ENCODE measurements around the gene OSTC.
A peak's percentile ranks its signal among the peaks of the same experiment; 100 is the strongest.

Gene OSTC

GRCh38 chr4:108622828-108623227 lies 27.6 kb upstream of the OSTC start:
- Histone ChIP-seq H3K36me3 (ENCODE audit: control insufficient read depth, insufficient read depth, low read length) (peaks cover 28% of the 10 kb centered on the region), H3K9ac (ENCODE audit: low read length) (no peak overlapping the region), H3K27me3 (ENCODE audit: control insufficient read depth, insufficient read depth, low read length) (no peaks in the 10 kb centered on the region)

GRCh38 chr4:108624263-108625056 lies 25.9 kb upstream of the OSTC start:
- H3K9ac ChIP-seq (ENCODE audit: low read length), result no peak overlapping the region

More at GRCh38 chr4:108622828-108623227, 27.6 kb upstream of the OSTC start:
- Histone ChIP-seq H3K4me3 (ENCODE audit: low read length) (no peak overlapping the region), H3K4me1 (ENCODE audit: control insufficient read depth, insufficient read depth, low read length) (peaks cover 3% of the 10 kb centered on the region), H3K27ac (ENCODE audit: low read depth, low read length) (no peak overlapping the region)

DNA sequence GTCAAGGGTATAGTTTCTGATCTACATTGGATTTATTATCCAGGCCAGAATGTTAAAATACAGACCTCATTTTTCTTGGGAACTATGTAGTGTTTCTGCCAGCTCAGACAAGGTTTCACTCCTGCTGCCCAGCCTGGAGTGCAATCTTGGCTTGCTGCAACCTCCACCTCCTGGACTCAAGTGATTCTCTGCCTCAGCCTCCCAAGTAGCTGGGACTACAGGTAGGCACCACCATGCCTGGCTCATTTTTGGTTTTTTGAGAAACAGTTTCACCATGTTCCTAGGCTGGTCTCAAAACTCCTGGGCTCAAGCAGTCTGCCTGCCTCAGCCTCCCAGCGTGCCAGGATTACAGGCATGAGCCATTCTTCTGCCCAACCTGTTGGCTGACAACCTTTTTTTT lies 24.3 kb upstream of the OSTC start:
- no peak overlapping the region for H3K4me3 ChIP-seq (ENCODE audit: low read length)
- no peak overlapping the region for H3K27ac ChIP-seq (ENCODE audit: low read depth, low read length)
- no peaks in the 10 kb centered on the region for H3K27me3 ChIP-seq (ENCODE audit: control insufficient read depth, insufficient read depth, low read length)
- H3K4me1 ChIP-seq (ENCODE audit: control insufficient read depth, insufficient read depth, low read length), result peaks cover 3% of the 10 kb centered on the region
- peaks cover 32% of the 10 kb centered on the region for H3K36me3 ChIP-seq (ENCODE audit: control insufficient read depth, insufficient read depth, low read length)
- H3K9ac ChIP-seq (ENCODE audit: low read length), result no peak overlapping the region

More at GRCh38 chr4:108624263-108625056, 25.9 kb upstream of the OSTC start:
- H3K4me1 ChIP-seq (ENCODE audit: control insufficient read depth, insufficient read depth, low read length), result peaks cover 3% of the 10 kb centered on the region
- no peak overlapping the region for H3K4me3 ChIP-seq (ENCODE audit: low read length)
- no peaks in the 10 kb centered on the region for H3K27me3 ChIP-seq (ENCODE audit: control insufficient read depth, insufficient read depth, low read length)
- no peak overlapping the region for H3K27ac ChIP-seq (ENCODE audit: low read depth, low read length)
- H3K36me3 ChIP-seq (ENCODE audit: control insufficient read depth, insufficient read depth, low read length), result peaks cover 28% of the 10 kb centered on the region

- peaks cover 28% of the 10 kb centered on the region for H3K36me3 ChIP-seq (ENCODE audit: control insufficient read depth, insufficient read depth, low read length)
Measured at GRCh38 chr4:108628411-108628810, 22.0 kb upstream of the OSTC start.

DNA sequence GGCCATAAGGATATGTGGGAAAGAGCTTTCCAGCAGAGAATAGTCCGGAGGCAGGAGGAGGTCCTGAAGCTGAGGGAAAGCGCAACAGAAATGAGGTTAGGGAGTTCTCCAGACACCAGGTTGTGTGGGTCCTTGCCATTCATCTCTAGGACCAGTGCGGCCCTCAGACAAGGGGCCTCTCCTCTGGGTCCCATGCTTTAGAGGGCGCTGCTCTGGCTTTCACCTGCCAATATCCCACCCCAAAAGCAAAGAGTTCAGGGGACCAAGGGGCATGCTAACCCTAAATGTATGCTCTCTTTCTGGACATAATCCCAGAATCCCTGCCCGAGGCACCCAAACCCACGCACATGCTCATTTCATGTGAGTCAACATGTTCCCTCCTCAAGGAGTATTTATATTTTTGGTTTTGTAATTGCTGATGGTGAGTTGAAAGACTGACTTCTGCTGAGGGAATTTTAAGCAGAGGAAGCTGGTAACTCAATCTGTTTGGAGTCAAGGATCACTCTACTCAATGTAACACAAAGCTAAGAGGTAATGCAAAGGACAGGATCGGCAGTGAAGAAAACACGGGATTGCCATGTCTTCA lies 15.2 kb upstream of the OSTC start:
- no peaks in the 10 kb centered on the region for H3K4me1 ChIP-seq (ENCODE audit: control insufficient read depth, insufficient read depth, low read length)
- no peak overlapping the region for H3K9ac ChIP-seq (ENCODE audit: low read length)
- H3K4me3 ChIP-seq (ENCODE audit: low read length), result no peak overlapping the region
- no peak overlapping the region for H3K27ac ChIP-seq (ENCODE audit: low read depth, low read length)
- peaks cover 4% of the 10 kb centered on the region for H3K36me3 ChIP-seq (ENCODE audit: control insufficient read depth, insufficient read depth, low read length)
- H3K27me3 ChIP-seq (ENCODE audit: control insufficient read depth, insufficient read depth, low read length), result no peaks in the 10 kb centered on the region

More at GRCh38 chr4:108628411-108628810, 22.0 kb upstream of the OSTC start:
- Histone ChIP-seq H3K4me3 (ENCODE audit: low read length) (no peak overlapping the region), H3K27ac (ENCODE audit: low read depth, low read length) (no peak overlapping the region), H3K9ac (ENCODE audit: low read length) (no peak overlapping the region), H3K27me3 (ENCODE audit: control insufficient read depth, insufficient read depth, low read length) (no peaks in the 10 kb centered on the region), H3K4me1 (ENCODE audit: control insufficient read depth, insufficient read depth, low read length) (no peaks in the 10 kb centered on the region)

GRCh38 chr4:108636246-108636645 lies 14.2 kb upstream of the OSTC start:
- Histone ChIP-seq H3K4me1 (ENCODE audit: control insufficient read depth, insufficient read depth, low read length) (no peaks in the 10 kb centered on the region), H3K36me3 (ENCODE audit: control insufficient read depth, insufficient read depth, low read length) (peaks cover 4% of the 10 kb centered on the region), H3K27ac (ENCODE audit: low read depth, low read length) (no peak overlapping the region)

DNA sequence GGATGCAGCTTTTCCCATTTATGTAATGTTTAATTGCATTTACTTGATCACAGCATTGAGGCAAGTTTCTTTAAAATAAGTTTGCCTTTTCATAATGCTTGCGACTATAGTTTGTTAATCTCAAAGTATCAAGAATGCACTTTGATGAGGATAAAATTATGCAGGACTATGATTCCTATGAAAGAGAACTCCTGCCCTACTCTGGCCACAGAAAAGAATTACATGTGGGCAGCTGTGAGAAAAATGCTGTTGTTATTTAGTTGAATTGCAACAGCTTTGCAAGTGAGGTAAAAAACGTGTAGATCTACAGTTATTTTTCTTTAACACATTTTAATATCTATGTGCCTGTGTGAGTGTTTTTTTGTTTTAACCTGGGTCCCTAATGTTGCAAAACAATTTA lies 12.5 kb upstream of the OSTC start:
- no peaks in the 10 kb centered on the region for H3K27me3 ChIP-seq (ENCODE audit: control insufficient read depth, insufficient read depth, low read length)
- no peak overlapping the region for H3K27ac ChIP-seq (ENCODE audit: low read depth, low read length)
- no peak overlapping the region for H3K4me3 ChIP-seq (ENCODE audit: low read length)
- H3K4me1 ChIP-seq (ENCODE audit: control insufficient read depth, insufficient read depth, low read length), result no peaks in the 10 kb centered on the region
- H3K36me3 ChIP-seq (ENCODE audit: control insufficient read depth, insufficient read depth, low read length), result no peaks in the 10 kb centered on the region
- no peak overlapping the region for H3K9ac ChIP-seq (ENCODE audit: low read length)

More at GRCh38 chr4:108636246-108636645, 14.2 kb upstream of the OSTC start:
- no peak overlapping the region for H3K4me3 ChIP-seq (ENCODE audit: low read length)
- no peaks in the 10 kb centered on the region for H3K27me3 ChIP-seq (ENCODE audit: control insufficient read depth, insufficient read depth, low read length)
- H3K9ac ChIP-seq (ENCODE audit: low read length), result no peak overlapping the region

GRCh38 chr4:108644237-108644636 lies 6.2 kb upstream of the OSTC start:
- H3K27me3 ChIP-seq (ENCODE audit: control insufficient read depth, insufficient read depth, low read length), result no peaks in the 10 kb centered on the region
- H3K36me3 ChIP-seq (ENCODE audit: control insufficient read depth, insufficient read depth, low read length), result no peaks in the 10 kb centered on the region
- H3K4me1 ChIP-seq (ENCODE audit: control insufficient read depth, insufficient read depth, low read length), result no peaks in the 10 kb centered on the region
- H3K9ac ChIP-seq (ENCODE audit: low read length), result no peak overlapping the region
- H3K4me3 ChIP-seq (ENCODE audit: low read length), result no peak overlapping the region
- H3K27ac ChIP-seq (ENCODE audit: low read depth, low read length), result no peak overlapping the region

DNA sequence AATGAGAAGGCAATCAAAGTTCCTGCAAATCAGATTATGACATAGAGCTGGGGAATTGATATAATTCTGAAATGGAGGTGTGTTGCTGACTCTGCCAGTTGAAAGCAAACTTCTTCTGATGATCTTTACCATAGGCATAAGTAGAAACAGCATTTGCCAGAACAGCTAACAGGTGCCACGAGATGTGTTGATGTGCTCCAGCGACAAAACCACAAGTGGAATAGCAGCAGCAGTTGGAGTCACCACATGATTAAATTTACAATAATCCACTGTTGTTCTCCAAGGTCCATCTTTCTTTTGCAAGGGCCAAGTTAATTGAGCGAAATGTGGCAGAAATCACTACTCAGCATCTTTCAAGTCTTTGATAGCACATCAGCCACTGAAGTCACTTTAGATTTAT lies 3.7 kb upstream of the OSTC start:
- no peaks in the 10 kb centered on the region for H3K27me3 ChIP-seq (ENCODE audit: control insufficient read depth, insufficient read depth, low read length)
- H3K27ac ChIP-seq (ENCODE audit: low read depth, low read length), result no peak overlapping the region
- no peak overlapping the region for H3K9ac ChIP-seq (ENCODE audit: low read length)
- no peaks in the 10 kb centered on the region for H3K36me3 ChIP-seq (ENCODE audit: control insufficient read depth, insufficient read depth, low read length)
- no peak overlapping the region for H3K4me3 ChIP-seq (ENCODE audit: low read length)
- peaks cover 4% of the 10 kb centered on the region for H3K4me1 ChIP-seq (ENCODE audit: control insufficient read depth, insufficient read depth, low read length)

DNA sequence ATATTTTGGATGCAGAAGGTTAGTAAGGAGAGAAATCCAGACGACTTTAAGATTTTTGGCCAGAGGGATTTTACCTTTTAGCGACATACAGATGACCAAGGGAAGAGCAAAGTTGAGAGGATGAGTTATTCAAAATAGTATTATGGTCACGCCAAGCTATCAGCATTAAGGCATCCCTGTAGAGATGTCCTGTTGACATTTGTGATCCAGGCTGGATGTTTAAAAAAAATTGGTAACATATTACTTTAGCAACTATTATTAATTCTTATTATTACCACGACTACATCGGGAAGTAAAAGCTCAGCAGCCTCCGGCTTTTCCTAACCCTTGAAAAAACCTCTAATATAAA lies 562 bp upstream of the OSTC start:
- Histone ChIP-seq H3K27me3 (ENCODE audit: control insufficient read depth, insufficient read depth, low read length) (no peaks in the 10 kb centered on the region), H3K27ac (ENCODE audit: low read depth, low read length) (no peak overlapping the region), H3K4me1 (ENCODE audit: control insufficient read depth, insufficient read depth, low read length) (peaks cover 4% of the 10 kb centered on the region), H3K36me3 (ENCODE audit: control insufficient read depth, insufficient read depth, low read length) (no peaks in the 10 kb centered on the region), H3K9ac (ENCODE audit: low read length) (no peak overlapping the region), H3K4me3 (ENCODE audit: low read length) (peak overlapping the region; percentile 94)

GRCh38 chr4:108651014-108651791 lies 804 bp downstream of the OSTC start:
- Histone ChIP-seq H3K27ac (ENCODE audit: low read depth, low read length) (peak overlapping the region; percentile 83), H3K4me1 (ENCODE audit: control insufficient read depth, insufficient read depth, low read length) (peaks cover 4% of the 10 kb centered on the region), H3K27me3 (ENCODE audit: control insufficient read depth, insufficient read depth, low read length) (no peaks in the 10 kb centered on the region), H3K9ac (ENCODE audit: low read length) (peak overlapping the region; percentile 95), H3K36me3 (ENCODE audit: control insufficient read depth, insufficient read depth, low read length) (no peaks in the 10 kb centered on the region), H3K4me3 (ENCODE audit: low read length) (peak overlapping the region; percentile 94)

- H3K36me3 ChIP-seq (ENCODE audit: control insufficient read depth, insufficient read depth, low read length), result peaks cover 8% of the 10 kb centered on the region
- no peaks in the 10 kb centered on the region for H3K4me1 ChIP-seq (ENCODE audit: control insufficient read depth, insufficient read depth, low read length)
- no peak overlapping the region for H3K4me3 ChIP-seq (ENCODE audit: low read length)
- no peak overlapping the region for H3K27ac ChIP-seq (ENCODE audit: low read depth, low read length)
- H3K27me3 ChIP-seq (ENCODE audit: control insufficient read depth, insufficient read depth, low read length), result no peaks in the 10 kb centered on the region
- no peak overlapping the region for H3K9ac ChIP-seq (ENCODE audit: low read length)
Measured at GRCh38 chr4:108662629-108663028, 12.2 kb downstream of the OSTC start.

Data from rectal smooth muscle tissue (tissue), 1 donor.